GM12873 (cell line): ENCODE data around the gene HRH2.

ENCODE experiments used
- TF ChIP-seq, protein P1 (sequence below): IDR thresholded peaks from 2 replicates; pipeline ENCODE4 v1.5.1; 2012; ENCODE audit warnings: low read depth, mild to moderate bottlenecking, moderate library complexity, low read length, control low read depth; ENCODE audit not compliant: insufficient read depth; ENCODE audit errors: missing control alignments

Gene HRH2, protein sequence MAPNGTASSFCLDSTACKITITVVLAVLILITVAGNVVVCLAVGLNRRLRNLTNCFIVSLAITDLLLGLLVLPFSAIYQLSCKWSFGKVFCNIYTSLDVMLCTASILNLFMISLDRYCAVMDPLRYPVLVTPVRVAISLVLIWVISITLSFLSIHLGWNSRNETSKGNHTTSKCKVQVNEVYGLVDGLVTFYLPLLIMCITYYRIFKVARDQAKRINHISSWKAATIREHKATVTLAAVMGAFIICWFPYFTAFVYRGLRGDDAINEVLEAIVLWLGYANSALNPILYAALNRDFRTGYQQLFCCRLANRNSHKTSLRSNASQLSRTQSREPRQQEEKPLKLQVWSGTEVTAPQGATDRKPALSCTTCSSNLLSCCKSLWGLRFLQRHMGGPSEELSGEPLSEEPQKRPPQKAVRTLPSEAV

DNA sequence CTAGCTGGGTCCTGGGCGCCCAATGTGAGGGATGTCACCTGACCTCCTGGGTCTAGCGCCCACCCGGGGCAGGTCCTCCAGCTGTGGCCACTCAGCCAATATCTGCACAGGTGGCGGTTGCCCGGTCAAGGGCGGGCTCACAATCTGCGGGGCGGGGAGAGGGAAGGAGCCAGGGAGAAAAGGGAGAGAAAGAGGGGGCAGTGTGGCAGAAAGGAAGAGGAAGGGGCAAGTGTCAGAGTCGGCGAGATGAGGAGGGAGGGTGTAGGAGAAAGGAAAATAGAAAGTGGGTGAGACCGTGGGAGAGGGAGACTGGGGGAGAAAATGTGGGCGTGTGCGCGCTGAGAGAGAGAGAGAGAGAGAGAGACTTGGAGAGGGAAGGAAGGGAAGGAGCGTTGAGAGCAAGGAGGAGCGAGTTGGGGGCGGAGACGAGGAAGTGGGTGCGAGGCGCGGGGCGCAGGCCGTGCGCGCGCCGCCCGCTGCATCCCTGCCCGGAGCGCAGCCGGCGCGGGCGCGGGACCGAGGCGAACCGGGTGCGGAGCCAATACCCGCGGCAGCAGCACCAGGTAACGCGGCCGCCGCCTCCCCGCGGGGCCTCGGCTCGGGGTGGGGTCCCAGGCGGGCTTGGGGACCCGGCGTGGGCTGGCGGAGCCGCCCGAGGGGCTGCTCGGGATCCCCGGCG is at the start of gene HRH2:
HRH2 (plus strand) TSS at position 479 of the 679 bp plus-strand sequence. CDS start 25,163 bp downstream, outside the sequence.
- TF ChIP-seq, protein P1, sequence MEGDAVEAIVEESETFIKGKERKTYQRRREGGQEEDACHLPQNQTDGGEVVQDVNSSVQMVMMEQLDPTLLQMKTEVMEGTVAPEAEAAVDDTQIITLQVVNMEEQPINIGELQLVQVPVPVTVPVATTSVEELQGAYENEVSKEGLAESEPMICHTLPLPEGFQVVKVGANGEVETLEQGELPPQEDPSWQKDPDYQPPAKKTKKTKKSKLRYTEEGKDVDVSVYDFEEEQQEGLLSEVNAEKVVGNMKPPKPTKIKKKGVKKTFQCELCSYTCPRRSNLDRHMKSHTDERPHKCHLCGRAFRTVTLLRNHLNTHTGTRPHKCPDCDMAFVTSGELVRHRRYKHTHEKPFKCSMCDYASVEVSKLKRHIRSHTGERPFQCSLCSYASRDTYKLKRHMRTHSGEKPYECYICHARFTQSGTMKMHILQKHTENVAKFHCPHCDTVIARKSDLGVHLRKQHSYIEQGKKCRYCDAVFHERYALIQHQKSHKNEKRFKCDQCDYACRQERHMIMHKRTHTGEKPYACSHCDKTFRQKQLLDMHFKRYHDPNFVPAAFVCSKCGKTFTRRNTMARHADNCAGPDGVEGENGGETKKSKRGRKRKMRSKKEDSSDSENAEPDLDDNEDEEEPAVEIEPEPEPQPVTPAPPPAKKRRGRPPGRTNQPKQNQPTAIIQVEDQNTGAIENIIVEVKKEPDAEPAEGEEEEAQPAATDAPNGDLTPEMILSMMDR: no peak

GRCh38 chr5:175609526-175609925 is 48.3 kb upstream of the HRH2 start:
- TF ChIP-seq, protein P1: no peak

GRCh38 chr5:175610381-175610780 is 47.5 kb upstream of the HRH2 start:
- TF ChIP-seq, protein P1: no peak

- TF ChIP-seq, protein P1: no peak
Measured at GRCh38 chr5:175610898-175611297, 47.0 kb upstream of the HRH2 start.

GRCh38 chr5:175614223-175614815 is 43.6 kb upstream of the HRH2 start:
- TF ChIP-seq, protein P1: no peak

DNA sequence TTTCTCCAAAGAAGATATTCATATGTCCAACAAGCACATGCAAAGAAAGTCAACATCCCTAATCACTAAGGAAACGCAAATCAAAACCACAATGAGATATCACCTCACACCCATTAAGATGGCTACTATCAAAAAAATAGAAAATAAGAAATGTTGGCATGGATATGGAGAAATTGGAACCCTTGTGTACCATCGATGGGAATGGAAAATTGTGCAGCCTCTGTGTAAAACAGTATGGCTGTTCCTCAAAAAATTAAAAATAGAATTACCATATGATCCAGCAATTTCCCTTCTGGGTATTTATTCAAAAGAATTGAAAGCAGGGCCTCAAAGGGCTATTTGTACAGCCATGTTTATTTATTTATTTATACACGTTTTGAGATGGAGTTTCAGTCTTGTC is 43.0 kb upstream of the HRH2 start:
- TF ChIP-seq, protein P1: no peak

- TF ChIP-seq, protein P1: no peak
Measured at GRCh38 chr5:175616083-175616482, 41.8 kb upstream of the HRH2 start.
